Pons (tissue), 1 donor: ENCODE results near the gene SEPTIN1.

Experiments
- DNase-seq: peaks from one replicate; pipeline ENCODE4 v3.0.0-alpha.2; 2016; ENCODE audit warnings: low spot score

SEPTIN1 gene

DNA sequence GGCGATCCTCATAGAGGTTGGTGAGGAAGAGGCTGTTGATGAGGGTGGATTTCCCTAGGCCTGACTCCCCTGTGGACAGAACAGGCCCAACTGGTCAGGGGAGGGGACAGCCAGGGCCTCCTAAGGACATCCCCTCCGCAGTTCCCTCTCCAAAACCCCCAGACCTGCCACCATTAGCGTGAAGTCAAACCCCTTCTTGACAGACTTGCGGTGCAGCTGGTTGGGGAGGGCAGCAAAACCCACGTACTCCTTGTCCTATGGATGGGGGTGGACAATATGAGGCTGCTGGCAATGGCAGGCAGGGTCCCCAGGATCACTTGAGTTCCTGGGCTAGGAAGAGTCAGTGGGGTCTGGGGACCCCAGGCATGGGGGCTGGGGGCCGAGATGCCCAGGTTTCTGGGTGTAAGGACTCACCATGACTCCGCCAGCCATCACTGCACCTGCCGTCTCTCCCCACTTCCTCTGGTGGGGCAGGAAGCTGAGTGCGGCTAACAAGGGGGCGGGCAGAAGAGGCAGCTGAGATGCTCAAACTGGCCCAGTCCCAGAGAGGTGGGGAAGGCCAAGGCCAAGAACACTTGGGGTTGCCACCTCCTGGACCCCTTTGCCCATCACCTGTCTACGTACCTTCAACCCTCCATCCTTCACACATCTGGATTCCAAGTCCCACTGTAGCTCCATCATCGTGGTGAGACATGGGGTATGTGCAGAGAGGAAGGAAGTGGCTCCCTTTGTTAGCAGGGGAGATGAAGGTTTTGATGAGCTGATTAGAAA, at the start of gene SEPTIN1:
Gene SEPTIN1 (minus strand): TSS at position 451 of the 771 bp plus-strand sequence. CDS start 19 bp downstream, at position 432.
- no peak for DNase-seq

GRCh38 chr16:30430428-30430970, 48.1 kb upstream of the SEPTIN1 start:
- DNase-seq, result no peak

DNA sequence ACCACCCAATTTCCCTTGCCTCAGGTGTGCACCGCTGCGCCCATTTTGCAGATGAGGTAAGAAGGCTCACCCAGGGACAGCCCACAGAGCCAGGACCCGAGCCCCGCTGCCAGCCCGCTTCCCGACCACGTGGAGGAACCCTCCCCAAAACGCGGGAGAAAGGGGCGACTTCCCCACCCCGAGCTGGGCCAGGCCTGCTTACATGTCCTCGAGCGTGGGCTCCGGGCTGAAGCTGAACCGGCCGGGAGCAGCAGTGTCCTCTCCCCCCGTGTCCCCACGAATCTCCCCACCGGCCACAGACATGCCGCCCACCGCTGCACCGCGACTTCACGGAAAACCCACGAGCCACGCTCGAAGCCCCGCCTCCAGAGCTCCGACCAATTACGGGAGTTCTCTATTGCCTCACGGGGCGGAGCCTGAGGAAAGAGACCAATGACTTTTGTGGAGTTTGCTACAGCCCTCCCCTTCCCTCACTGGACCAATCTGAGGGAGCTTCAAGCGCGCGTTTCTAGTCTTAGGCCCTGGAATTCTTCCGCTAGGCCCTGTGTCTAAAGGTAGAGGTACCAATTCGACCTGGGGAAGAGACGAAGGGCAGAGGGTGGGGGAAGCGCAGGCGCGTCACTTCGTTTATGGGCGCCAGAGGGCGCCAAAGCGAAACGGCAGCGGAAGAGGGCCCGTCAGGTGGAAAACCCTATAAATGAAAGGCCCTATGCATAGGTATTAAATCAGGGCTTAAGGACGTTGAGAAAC, 47.5 kb upstream of the SEPTIN1 start, which contains the start of gene DCTPP1:
Gene DCTPP1 (minus strand): TSS at position 353 of the 750 bp plus-strand sequence. CDS start 50 bp downstream, at position 303.
- peak; percentile 99 for DNase-seq

- DNase-seq, result no peak
Measured at GRCh38 chr16:30429418-30429677, 47.0 kb upstream of the SEPTIN1 start.

DNA sequence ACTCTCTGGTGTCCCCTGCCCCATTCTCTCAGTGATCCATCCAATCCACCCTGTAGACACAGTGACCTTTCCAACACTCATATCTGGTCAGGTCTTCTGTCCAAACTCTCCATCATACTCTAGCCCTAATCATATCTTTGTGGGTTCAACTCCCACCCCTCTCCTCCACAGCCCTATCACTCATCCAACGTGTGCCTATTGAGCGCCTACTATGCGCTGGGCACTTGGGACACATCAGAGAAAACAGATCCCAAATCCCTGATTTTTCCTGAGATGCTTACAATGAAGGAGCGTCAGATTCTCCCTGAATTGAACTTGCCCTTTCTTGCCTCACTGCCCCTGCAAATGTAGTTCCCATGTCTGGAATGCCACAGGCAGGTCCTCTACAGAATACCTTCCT, 45.7 kb upstream of the SEPTIN1 start:
- no peak for DNase-seq

GRCh38 chr16:30421010-30421409, 38.6 kb upstream of the SEPTIN1 start:
- no peak for DNase-seq

GRCh38 chr16:30418350-30419181, 36.2 kb upstream of the SEPTIN1 start:
- DNase-seq, result no peak

- DNase-seq, result peak; percentile 56
Measured at GRCh38 chr16:30417529-30418349, 35.4 kb upstream of the SEPTIN1 start.

DNA sequence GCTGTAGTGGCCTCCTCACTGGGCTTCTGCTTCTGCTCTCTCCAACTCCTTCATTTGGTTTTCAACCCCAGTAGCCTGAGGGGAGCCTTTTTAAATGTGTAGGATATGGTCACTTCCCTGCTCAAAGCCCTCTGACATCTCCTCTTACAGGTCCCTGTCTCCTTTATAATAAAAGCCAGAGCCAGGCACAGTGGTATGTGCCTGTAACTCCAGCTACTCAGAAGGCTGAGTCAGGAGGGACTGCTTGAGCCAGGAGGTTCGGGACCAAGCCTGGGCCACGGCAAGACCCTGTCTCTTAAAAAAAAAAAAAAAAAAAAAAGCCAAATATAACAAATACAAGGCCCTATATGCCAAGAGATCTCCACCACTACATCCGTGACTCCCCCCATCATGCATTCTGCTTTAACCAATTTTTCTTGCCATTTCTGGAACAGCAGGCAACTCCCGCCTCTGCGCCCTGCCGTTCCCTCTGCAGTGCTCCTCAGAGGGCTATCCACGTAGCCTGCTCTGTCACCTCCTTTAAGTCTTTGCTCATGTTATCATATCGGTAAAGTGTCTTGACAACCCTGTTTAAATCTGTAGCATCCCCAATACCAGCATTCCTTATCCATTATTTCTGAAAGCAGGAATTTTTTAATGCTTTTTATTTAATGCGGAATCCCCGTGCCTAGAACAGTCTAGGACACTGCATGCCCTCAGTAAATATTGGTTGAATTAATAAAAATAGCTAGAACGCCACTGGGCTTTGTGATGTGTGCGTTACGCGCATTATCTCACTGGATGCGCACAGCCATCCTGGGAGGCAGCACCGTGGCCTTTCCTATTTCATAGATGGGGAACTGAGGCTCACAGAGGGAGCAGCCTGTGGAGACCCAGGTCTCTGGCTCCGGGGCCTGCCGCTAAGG, 34.5 kb upstream of the SEPTIN1 start:
- DNase-seq, result no peak

DNA sequence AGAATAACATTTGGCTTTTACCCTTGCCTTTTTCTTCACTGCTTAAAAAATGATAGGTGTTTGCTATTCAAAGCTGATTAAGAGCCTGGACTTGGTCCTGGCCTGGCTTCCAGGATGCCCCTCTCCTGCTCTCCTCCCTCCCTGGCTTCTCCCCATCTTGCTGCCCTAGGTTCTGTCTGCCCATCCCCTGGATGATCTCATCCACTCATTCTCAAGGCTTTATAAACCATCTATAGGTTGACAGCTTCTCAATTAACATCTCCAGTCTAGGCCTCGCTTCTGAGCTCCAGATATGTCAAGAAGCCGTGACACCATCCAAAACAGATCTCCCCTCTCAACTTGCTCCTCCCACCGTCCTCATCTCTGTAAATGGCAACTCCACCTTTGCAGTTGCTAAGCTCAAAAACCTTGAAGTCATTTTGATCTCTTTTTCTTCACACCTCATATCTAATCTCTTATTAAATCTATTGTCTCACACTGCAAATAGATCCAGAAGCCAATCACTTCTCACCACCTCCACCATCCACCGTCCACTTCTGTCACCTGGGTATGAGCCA, 33.8 kb upstream of the SEPTIN1 start:
- no peak for DNase-seq

DNA sequence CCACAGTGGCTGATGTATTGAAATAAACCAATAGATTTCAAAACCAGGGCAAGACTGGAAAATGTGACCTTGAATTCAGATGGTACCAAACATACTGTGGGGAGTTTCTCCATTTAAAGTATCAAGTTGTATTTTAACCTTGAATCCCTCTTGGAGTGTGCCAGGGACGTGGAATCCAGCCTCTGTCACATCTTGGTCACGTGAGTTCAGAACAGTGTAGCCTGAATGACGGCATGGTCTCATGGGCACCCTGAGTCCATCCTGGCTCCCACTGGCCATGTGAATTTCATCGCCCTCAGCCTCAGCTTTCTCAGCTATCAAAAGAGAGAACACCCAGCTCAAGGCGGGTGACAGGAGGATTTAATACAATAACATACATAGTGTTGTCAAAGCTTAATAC, 31.8 kb upstream of the SEPTIN1 start:
- no peak for DNase-seq

- DNase-seq, result no peak
Measured at GRCh38 chr16:30413112-30413806, 30.9 kb upstream of the SEPTIN1 start.

DNA sequence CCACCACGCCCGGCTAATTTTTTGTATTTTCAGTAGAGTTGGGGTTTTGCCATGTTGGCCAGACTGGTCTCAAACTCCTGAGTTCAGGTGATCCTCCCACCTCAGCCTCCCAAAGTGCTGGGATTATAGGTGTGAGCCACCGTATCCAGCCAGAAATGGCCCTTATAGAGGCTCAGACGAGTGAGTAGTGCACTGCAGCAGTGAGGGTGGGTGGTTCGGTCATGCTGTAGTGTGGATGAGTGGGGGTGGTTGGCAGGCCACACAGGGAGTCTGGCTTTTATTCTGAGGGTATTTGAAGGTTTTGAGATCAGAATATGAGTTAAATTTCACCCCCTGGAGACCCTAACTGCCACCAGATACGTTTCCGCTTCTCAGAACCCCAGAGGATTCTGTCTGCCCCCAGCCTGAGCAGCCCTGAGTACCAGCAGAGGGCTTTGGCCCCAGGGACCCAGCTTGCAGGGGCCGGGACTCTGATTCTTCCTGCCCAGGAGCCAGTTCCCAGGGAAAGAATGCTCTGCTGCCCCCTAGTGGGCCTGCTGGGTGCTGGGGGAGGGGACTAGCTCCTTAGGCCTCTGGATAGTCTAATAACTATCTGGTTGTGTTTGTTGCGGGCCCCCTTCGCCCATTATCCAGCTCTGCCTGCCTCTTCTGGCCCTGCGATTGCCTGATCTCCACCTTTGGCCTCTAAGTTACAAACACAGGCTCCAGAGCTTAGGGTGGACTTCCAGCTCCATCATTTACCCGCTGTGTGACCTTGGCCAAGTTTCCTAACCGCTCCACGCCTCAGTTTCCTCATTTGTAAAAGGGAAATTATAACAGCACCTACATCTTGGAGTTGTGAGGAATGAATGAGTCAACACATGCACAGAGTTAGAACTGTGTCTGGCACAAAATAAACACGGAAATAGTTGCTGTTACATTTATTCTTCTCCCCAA, 27.0 kb upstream of the SEPTIN1 start:
- peak; percentile 92 for DNase-seq

- no peak for DNase-seq
Measured at GRCh38 chr16:30407804-30408534, 25.6 kb upstream of the SEPTIN1 start.

GRCh38 chr16:30407102-30407803, 24.9 kb upstream of the SEPTIN1 start, which contains the start of gene ZNF771:
ZNF771 (plus strand) TSS chr16:30407606; CDS start chr16:30408054, 448 bp downstream.
- DNase-seq, result peak; percentile 87

DNA sequence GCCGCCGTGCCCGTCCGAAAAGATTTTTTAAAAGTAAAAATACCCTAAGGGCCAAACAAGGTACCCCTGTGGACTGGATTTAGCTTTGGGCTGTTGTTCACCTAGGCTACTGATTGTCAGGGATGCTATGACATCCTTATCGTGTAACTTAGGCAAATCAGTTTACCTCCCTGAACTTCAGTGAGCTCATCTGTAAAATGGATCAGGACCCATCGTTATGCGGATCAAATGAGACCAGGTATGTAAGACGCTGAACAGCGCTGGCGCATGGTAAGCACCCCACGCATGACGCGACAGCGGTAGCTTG, 24.4 kb upstream of the SEPTIN1 start:
- DNase-seq, result no peak
